SW480 (cell line): ENCODE measurements around the gene MCM3AP.
"Not testable (repeated sequence)": the region's sequence is repeated elsewhere in the genome, so short reads cannot be mapped to it uniquely, and the experiment has no call there.

Experiments used
- DNase-seq: peaks from one replicate; pipeline ENCODE4 v3.0.0-alpha.2; 2016; ENCODE audit warnings: low spot score

Gene MCM3AP

DNA sequence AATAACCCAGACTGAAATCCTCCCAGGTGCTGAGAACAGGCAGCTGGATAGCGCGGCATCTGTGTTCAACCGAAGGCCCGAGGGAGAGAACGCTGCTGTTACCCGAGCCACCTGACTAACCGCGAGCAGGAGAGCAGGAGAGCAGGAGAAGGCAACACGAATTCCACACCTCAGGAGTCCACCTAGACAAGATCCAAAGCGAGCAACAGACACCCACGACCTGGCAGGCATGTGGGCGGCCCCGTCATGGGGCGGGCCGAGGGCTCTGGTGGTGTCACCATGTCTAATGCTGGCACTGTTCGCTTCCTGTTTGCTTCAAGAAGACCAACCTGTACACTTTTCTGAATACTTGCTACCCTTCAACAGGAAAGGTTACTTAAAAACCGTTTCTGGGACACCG, 80.2 kb downstream of the MCM3AP start:
- no peak for DNase-seq

DNA sequence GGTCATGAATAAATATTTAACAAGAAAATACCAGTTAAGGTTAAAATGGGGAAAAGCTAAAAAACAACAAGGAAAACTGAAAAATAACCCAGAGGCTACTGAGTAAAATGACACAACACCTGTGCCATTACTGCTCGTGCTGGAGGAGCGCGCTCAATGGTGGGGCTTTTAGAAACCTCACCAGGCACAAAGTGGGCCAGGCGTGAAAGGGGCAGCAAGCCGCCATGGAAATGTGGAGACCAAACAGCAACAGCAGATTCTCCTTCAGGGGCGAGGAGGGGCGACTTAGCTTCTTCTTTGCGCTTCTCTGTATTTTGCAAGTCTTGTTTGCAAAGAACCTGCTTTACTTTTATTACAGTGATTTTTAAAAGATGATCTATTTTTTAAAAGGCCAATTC, 82.2 kb downstream of the MCM3AP start:
- DNase-seq = no peak

DNA sequence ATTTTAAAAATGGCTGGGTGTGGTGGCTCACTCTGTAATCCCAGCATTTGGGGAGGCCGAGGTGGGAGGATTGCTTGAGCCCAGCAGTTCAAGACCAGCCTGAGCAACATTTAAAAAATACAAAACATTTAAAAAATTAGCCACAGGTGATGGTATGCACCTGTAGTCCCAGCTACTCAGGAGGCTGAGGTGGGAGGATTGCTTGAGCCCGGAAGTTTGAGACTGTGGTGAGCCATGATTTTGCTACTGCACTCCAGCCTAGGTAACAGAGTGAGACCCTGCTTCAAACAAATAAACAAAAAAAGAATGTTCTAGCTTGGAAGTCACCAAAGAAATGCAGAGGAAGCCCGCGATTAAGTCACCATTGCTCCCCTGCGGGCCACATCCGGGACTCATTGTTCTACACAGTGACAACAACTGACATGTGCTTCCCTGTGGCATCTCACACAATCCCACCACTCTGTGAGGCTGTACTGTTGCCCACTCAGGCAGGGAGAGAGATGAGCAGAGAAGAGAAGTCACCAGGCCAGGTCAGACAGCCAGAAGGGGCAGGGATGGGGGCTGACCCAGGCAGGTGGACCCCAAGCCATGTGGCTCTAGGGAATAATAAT, 82.7 kb downstream of the MCM3AP start:
- DNase-seq = no peak

DNA sequence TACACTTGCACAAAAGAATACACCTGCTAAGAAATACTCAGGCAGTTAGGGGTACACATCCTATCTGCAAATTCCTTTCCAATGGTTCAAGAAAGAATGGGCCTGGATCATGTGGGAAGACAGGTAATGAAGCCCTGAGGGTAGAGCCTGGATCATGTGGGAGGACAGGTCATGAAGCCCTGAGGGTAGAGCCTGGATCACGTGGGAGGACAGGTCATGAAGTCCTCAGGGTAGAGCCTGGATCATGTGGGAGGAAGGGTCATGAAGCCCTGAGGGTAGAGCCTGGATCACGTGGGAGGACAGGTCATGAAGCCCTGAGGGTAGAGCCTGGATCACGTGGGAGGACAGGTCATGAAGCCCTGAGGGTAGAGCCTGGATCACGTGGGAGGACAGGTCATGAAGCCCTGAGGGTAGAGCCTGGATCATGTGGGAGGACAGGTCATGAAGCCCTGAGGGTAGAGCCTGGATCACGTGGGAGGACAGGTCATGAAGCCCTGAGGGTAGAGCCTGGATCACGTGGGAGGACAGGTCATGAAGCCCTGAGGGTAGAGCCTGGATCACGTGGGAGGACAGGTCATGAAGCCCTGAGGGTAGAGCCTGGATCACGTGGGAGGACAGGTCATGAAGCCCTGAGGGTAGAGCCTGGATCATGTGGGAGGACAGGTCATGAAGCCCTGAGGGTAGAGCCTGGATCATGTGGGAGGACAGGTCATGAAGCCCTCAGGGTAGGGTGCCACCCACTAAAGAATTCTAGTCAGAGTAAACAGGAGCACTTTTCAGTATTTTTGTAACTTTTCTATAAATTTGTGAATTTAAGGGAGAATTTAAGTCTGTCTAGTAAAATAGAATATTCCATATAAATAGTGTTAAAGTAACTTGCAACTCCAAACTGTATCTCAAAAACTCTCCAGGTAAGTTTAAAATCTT, 84.3 kb downstream of the MCM3AP start:
- DNase-seq = not testable (repeated sequence)

DNA sequence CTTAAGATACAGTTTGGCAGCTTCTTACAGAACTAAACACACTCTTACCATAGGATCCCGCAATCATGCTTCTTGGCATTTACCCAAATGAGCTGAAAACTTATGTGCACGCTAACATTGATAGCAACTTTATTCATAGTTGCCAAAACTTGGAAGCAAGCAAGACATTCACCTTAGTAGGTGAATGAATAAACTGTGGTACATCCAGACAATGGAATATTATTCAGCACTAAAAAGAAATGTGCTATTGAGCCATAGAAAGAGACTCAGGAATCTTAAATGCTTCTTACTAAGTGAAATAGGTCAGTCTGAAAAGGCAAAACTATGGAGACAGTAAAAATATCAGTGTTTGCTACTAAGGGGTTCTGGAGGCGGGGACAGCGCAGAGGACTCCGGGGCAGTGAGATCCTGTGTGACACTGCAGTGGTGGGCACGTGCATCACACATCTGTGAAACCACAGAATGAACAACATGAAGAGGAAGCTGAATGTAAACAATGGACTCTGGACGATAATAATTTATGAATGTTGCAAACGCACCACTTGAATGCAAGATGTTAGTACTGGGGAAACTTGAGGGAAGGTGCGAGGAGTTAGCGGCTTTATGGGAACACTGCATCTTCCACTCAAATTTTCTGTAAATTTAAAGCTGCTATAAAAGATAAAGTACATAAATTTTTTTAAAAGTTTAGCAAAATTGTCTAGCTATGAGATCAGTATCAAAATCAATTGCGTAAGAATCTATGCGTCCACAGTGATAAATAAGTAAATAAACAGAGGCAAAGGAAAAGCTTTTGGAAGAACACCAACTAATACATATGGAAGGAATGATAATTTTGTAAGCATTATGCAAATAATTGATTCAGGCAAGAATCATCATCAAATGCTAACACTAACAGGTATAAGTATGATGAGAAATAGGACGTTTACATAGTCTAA, 85.7 kb downstream of the MCM3AP start:
- DNase-seq = no peak

DNA sequence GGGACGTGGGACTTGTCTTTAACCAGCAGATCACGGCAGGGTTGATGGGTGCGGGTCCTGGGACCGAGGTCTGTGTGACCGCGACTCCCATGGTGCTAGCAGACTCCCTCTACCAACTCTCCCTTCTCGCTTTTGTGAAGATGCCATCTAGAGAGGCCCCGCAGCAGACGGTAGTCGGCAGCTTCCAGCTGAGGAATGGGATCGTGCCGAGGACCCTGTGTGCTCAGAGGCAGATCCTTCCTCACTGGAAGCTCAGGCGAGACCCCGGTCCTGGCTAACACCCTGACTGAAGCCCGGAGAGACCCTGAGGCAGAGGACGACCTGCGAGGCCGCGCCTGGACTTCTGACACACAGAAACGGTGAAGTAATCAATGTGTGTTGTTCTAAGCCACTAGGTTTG, 88.7 kb downstream of the MCM3AP start:
- no peak for DNase-seq

DNA sequence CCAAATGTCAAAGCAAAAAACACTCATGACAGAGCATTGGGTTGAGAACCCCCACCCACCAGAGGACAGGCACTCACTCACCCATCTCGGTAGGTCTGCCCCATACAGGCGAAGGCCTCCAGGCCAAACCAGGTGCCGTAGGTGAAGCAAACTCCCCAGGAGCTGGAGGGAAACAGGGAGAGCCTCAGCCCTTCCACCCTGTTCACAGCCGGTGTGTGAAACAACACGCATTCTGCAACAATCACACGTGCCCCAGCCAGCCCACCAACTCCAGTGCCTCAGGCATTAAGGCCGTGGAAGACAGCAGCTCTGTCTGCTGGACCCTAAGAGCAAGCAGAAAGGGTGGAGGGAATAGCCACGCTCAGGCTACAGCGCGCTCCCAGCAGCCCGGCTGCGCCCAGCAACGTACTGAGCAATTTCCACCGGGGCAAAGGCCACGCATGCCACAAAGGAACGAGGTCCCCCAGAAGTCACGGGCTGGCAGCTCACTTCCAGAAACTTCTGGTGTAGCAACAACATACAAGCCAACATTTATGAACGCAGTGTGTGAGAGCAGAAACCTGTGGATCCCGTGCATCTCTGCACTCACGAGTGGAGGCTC, 89.7 kb downstream of the MCM3AP start:
- no peak for DNase-seq

DNA sequence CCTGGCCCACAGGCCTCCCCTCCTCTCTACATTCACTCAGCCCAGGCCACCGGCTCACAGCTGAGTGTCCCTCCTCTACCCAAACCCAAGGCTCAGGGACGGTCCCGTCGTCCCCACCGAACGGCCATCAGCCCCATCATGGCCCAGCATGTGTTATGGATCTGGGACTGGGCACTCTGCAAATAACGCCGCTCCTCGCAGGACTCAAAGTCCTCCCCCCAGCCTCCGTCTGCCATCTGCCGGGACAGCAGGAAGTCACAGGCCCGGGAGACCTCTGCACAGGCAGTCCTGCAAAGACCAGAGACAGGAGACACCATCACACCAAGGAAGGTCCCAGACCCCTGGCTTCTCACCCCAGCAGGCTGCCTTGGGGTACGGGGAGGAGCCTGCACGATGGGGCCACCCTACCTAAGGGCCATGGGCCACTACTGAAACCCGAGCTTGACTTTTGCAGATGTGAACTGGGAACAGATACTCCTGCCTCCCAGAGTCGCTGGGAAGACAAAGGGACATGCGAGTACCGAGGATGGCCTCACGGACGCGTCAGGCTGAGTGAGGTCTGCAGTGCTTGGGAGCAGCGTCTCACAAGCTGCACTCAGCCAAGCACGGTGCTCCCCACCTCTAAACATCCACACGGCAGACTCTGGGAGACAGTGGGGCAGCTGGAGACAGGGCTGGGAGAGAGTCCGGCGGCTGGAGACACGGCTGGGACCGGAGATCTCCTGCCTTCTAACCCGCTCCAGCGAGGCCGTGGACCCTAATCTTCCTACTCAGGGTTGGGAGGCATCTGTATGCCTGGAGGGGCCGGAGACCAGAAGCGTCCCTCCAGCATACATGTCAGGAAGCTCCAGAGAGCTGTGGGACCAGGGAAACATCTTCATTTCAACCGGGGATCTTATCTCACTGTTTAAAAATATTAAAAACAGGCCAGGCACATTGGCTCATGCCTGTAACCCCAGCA, 90.8 kb downstream of the MCM3AP start:
- DNase-seq = no peak

DNA sequence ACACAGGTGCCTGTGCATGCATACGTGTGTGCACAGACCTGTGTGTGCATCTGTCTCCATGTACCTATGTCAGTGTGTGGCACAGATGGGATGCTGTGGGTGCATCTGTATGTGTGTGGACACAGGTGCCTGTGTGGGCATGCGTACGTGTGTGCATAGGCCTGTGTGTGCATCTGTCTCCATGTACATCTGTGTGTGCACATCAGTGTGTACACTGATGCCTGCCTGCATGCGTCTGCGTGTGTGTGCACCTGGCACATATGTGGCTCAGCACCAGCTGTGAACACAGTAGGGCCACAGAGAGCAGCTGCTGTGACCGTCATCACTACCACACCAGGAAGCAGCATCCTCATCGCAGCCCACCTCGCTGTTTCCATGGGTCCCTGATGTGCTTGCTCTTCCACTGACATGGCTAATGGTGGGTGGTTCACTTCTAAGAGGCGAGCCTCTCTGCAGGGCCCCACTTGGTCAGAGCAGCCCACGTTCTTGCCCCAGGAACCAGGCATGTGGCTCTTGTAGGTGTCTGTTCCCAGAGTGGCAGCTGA, 91.5 kb downstream of the MCM3AP start:
- DNase-seq = no peak

DNA sequence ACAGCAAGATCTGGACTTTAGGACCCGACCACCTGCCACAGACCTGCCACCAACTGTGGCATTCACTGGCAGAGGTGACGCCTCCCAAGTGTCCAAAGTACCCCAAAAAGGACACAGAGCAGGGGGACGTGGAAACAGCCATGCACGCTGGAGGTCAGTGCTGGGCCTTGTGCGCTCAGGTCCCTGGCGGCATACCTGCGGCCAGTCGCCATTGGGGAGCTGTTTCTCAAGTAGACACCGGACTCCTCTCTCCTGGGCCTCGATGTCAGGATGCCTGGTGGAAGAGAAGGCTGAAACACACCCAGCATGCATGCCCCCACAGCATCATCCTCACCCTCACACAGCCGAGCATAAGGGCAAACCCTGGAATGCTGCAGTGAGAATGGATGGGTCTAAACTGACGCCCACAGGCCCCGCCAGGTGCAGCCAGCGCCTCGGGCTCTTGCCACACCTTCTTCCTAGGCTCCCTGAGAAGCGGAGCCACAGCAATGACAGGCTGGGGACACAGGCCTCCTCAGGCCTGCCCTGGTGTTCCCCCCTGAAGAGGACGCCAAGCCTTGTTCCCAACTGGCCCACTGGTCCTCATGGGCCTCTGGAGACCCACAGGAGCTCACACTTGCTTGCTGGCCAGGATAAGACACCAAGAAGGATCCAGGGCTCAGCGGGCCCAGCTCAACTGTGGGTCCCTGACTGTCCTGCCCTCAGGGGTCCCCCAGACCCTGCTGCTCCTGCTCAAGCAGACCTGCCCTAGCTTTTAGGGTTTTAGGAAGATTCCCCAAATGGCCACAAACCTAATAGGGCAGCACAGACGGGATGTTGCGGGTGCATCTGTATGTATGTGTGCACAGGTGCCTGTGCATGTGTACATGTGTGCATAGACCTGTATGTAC, 93.5 kb downstream of the MCM3AP start:
- DNase-seq = no peak

DNA sequence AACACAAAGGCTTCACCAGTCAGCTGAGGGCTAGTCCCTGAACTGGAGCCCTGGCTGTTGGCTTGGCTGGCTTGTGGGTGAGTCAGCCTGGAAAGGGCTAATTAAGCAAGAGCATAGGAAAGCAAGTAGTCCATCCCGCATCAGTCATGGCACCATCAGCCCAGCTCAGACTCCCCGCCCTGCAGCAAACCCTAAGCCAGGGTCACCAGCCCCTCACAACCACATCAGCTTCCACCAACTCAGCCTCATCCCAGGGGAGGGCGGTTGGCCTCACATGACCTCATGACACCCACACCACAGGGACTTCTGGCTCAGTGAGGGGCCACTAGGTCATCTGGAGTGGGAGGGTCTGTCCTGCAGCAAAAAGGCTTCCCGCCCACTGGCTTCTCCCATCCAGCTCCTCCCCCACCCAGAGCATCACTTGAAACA, 94.1 kb downstream of the MCM3AP start:
- DNase-seq = no peak

DNA sequence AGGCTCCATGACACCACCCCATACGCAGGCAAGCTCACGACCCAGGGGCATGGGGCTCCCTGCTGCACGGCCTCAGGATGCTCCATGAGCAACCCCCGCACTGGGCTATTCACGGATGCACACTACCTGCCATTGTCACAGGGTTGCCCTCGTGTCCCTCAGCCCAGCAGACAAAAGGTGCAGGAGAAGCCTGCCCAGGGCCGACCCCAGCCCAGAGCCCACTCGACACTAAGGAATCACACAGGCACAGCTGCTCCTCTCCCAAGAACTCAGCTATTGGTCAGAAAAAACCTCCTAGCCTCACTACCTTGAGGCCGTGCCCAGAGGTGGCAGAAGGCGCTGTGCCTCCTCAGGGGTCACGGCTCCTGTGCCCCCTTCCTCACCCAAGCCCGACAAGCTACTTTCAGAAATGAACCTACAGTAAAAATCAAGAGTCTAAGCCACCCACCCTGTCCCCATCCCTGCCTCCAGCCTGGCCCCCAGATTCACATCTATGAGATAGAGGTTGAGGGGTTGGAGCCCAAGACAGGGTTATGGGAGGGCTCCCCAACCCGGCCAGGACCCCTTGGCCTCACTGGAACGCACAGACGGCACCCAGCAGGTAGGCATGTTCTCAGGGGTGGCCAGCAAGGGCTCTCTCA, 94.8 kb downstream of the MCM3AP start:
- DNase-seq = no peak

DNA sequence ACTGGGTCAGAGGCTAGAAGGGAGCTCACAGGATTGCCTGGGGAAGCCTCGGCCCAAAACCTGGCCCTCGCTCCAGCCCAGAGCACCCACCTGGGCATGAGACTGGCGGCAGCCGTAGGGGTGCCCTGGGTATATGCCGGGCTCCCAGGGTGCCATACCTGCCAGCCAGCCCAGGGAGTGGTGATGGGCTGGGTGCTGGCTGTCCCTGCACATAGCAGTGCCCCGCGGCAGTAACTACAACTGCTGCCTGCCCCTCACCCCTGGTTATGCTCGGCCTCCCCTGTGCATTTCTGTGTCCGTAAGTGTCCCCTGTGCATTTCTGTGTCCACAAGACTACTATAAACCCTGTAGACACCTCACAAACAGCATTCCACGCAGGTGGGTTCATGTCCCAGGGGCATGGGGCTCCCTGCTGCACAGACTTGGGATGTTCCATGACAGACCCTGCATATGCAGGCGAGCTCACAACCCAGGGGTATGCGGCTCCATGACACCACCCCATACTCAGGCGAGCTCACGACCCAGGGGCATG, 95.4 kb downstream of the MCM3AP start:
- no peak for DNase-seq

DNA sequence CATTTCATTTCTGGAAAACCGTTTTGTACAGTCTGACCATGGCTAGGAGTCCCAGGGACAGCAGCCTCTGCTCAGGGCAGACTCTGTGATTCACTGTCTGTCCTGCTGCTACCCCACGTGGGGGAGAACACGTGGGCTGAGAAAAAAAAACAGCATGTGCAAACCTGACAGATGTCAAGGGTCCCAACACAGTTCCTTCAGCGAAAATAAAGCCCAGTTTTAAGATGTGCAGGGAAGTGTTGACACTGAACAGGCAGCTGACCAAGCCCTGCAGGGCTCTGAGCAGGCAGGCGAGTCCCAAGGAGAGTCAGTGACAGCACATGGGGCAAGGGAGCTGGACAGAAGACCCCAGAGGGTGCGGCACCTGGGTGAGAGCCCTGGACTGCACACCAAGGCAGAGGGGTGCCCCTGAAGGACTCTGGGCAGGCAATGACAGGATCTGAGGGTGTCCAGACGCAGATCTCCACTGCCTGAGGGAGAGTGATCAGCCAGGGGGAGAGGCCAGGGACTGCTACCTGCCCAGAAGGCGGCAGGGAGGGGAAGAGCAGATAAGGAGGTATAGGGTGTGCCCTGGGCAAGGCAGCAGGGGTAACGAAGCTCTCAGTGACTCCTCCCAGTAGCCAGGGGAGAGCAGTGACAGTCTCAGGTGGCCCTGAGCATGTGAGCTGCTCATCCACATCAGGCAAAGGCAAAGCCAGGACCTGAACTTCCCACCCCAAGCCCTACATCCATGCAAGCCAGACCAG, 96.0 kb downstream of the MCM3AP start:
- DNase-seq = no peak

DNA sequence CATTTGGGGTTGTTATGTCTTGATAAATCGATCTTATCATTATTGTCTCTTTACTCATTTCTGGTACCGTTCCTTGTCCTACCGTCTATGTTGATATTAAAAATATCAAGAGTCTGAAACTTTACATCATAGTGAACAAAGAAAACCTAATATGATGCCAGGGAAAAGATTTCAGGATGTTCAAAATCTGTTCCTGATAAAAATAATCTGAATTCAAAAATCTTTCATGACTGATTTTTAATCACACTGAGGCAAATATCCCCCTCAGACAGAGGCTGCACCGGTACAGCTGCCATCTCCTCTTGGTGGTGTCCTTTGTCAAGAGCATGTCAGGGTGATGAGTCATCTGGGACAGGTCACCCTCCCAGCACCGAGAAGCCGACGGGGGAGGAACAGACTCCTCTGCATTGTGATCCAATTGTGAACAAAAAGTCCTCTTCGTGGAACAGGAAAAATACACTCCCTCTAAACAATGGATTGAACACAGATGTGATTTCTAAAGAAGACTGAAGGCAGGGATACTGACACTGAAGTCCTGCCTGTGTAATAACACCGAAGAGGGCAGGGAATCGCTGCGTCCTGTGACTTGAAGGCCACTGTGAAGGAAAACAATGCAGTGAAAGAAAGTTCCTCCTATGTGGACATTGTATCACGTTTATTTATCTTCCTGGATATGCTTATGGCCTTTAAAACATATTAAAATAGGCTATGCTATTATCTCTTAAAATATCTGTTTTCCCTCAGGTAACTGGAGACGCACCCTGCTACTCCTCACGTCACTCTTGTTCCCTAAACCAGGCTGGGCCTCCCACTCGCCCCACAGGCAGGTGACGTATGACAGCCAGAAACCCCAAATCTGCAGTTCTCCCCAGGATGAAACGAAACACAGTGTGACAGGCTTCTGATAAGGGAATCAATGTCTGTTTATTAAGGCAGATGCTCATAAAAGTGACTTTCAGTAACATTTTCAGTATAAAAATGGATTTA, 96.9 kb downstream of the MCM3AP start:
- DNase-seq = peak; percentile 73

DNA sequence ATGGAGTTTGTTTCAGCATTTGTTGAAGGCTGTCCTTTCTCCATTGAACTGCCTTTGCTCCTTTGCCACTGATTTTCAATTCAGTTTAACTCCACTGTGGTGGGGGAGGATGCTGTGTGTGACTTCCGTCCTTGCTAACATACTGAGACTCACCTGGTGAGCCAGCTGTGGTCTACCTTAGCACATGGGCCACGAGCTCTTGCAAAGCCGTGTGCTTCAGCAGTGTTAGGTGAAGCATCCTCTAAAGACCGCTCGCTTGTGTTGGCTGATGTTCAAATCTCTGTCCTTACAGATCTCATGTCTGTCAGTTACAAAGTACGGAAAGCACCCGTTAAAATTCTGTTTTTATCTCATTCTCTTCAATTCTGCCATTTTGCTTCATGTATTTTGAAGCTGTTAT, 97.6 kb downstream of the MCM3AP start:
- no peak for DNase-seq

DNA sequence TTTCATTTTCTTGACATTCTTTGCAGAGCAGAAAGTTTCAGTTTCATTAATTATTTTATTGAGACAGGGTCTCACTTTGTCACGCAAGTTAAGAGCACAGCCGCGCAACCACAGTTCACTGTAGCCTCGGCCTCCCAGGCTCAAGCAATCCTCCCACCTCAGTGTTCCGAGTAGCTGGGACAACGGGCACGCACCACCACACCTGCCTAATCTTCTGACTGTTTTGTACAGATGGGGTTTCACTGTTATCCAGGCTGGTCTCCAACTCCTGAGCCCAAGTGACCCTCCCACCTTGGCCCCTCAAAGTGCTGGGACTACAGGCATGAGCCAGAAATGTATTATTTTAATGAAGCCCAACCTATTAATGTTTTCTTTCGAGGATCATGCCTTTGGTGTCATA, 98.2 kb downstream of the MCM3AP start:
- no peak for DNase-seq
